Midbrain (tissue), 1 donor: ENCODE results near the gene NFIA.
A peak's percentile ranks its signal among the peaks of the same experiment; 100 is the strongest.
"Not testable (repeated sequence)": the region's sequence is repeated elsewhere in the genome, so short reads cannot be mapped to it uniquely, and the experiment has no call there.

Experiments used
- DNase-seq: peaks from one replicate; lab custom pipeline; 2025; lab: John Stamatoyannopoulos, UW

NFIA gene

GRCh38 chr1:61271412-61271789 lies 189.0 kb downstream of the NFIA start:
- DNase-seq = no peak

GRCh38 chr1:61273167-61273705 lies 190.9 kb downstream of the NFIA start:
- peak; percentile 49 for DNase-seq

- no peak for DNase-seq
Measured at GRCh38 chr1:61273861-61274260, 191.5 kb downstream of the NFIA start.

GRCh38 chr1:61274939-61275338 lies 192.6 kb downstream of the NFIA start:
- peak; percentile 54 for DNase-seq

GRCh38 chr1:61276246-61276645 lies 193.9 kb downstream of the NFIA start:
- DNase-seq = no peak

- DNase-seq = peak; percentile 34
Measured at GRCh38 chr1:61277121-61277690, 194.8 kb downstream of the NFIA start.

- not testable (repeated sequence) for DNase-seq
Measured at GRCh38 chr1:61278503-61278902, 196.1 kb downstream of the NFIA start.

GRCh38 chr1:61278966-61279365 lies 196.6 kb downstream of the NFIA start:
- DNase-seq = no peak

- no peak for DNase-seq
Measured at GRCh38 chr1:61279570-61279969, 197.2 kb downstream of the NFIA start.

- DNase-seq = no peak
Measured at GRCh38 chr1:61280452-61280851, 198.1 kb downstream of the NFIA start.

- DNase-seq = no peak
Measured at GRCh38 chr1:61282387-61282786, 200.0 kb downstream of the NFIA start.

- no peak for DNase-seq
Measured at GRCh38 chr1:61284248-61284854, 202.0 kb downstream of the NFIA start.

GRCh38 chr1:61284936-61285335 lies 202.6 kb downstream of the NFIA start:
- DNase-seq = no peak

- DNase-seq = no peak
Measured at GRCh38 chr1:61285371-61285885, 203.1 kb downstream of the NFIA start.

GRCh38 chr1:61287014-61287413 lies 204.7 kb downstream of the NFIA start:
- no peak for DNase-seq

- DNase-seq = no peak
Measured at GRCh38 chr1:61287734-61288133, 205.4 kb downstream of the NFIA start.

GRCh38 chr1:61289232-61290098 lies 207.1 kb downstream of the NFIA start:
- DNase-seq = no peak

GRCh38 chr1:61290525-61290924 lies 208.2 kb downstream of the NFIA start:
- no peak for DNase-seq

GRCh38 chr1:61293197-61293596 lies 210.8 kb downstream of the NFIA start:
- no peak for DNase-seq

GRCh38 chr1:61293986-61294504 lies 211.7 kb downstream of the NFIA start:
- no peak for DNase-seq

- DNase-seq = no peak
Measured at GRCh38 chr1:61294930-61295329, 212.6 kb downstream of the NFIA start.

- no peak for DNase-seq
Measured at GRCh38 chr1:61295818-61296537, 213.6 kb downstream of the NFIA start.
